ENCODE results near the gene MYH2. TPM values are rescaled to one million over a fixed set of nuclear protein-coding genes. Genes with fewer than 3 reads are reported as not detected.

MYH2 gene
- total and polyA plus RNA-seq, 2 donors (not counting 1 experiment from before 2014, with no cell fraction given): not detected

- Mint-ChIP-seq H3K4me3 (no peak overlapping the region), H3K9me3 (ENCODE audit: insufficient read depth) (no peaks in the 10 kb centered on the region), H3K27me3 (peaks cover 9% of the 10 kb centered on the region), H3K4me1 (no peaks in the 10 kb centered on the region), H3K27ac (no peak overlapping the region)
- TF ChIP-seq EZH2 (IDR thresholded peaks at IDR 0.05; ENCODE audit: borderline replicate concordance, insufficient read depth, low read depth, low read length, poor library complexity, severe bottlenecking) (no peak), CTCF (IDR thresholded peaks at IDR 0.05) (no peak)
- Histone ChIP-seq H3K4me3 (ENCODE audit: control extremely low read depth in 1 of 5, extremely low read depth in 1 of 5, insufficient read depth in 1 of 5, low read depth in 2 of 5, low read length in 4 of 5) (no peak overlapping the region), H3K4me2 (replicated peaks; ENCODE audit: low read depth, low read length, poor library complexity, severe bottlenecking) (no peak overlapping the region), H3K9me3 (ENCODE audit: control extremely low read depth in 1 of 3, control insufficient read depth in 2 of 3, insufficient read depth in 1 of 3, low read length in 2 of 3) (peaks cover 0 to 4% (median 0%) of the 10 kb centered on the region in 3 donors), H3K4me1 (ENCODE audit: control insufficient read depth in 2 of 2, insufficient read depth in 2 of 2, low read length in 2 of 2) (no peaks in the 10 kb centered on the region), H4K20me1 (ENCODE audit: control insufficient read depth, insufficient read depth, low read length, poor library complexity, severe bottlenecking) (no peaks in the 10 kb centered on the region), H3K9ac (ENCODE audit: low read length) (no peak overlapping the region), H3K27me3 (replicated peaks in 1 of 4; ENCODE audit: control extremely low read depth in 1 of 4, control insufficient read depth in 3 of 4, insufficient read depth in 4 of 4, low read length in 3 of 4) (peaks cover 0 to 3% (median 0%) of the 10 kb centered on the region in 4 experiments), H2AFZ (ENCODE audit: insufficient read depth, low read depth, low read length, poor library complexity, severe bottlenecking) (no peak overlapping the region), H3K79me2 (ENCODE audit: control insufficient read depth, insufficient read depth, low read length) (no peaks in the 10 kb centered on the region), H3K36me3 (replicated peaks in 1 of 2; ENCODE audit: control extremely low read depth in 1 of 2, control insufficient read depth in 1 of 2, extremely low read depth in 1 of 2, insufficient read depth in 2 of 2, low read length in 1 of 2) (no peaks in the 10 kb centered on the region), H3K27ac (ENCODE audit: low read length in 2 of 2) (no peak overlapping the region)
- no peak for ATAC-seq (ENCODE audit: low read depth)
- POLR2A ChIA-PET: no interaction called here
- intact Hi-C loops (cut with micrococcal nuclease): loop anchor here (10.0 kb wide), 1 partner anchor 818 kb away; no protein-coding TSS in a partner anchor
- DNase-seq: no peak
- CTCF ChIA-PET: no interaction called here
- WGBS (ENCODE audit: insufficient coverage): 95% methylated on average over 9 of the region's 11 CpGs
These were observed 22.9 kb downstream of the MYH2 start for GRCh38 chr17:10526517-10526916.

GRCh38 chr17:10523064-10523463 lies 26.4 kb downstream of the MYH2 start:
- H3K4me3 Mint-ChIP-seq: no peak overlapping the region
- DNase-seq (no peak), ATAC-seq (ENCODE audit: low read depth) (no peak)
- peaks cover 12% of the 10 kb centered on the region for H3K27me3 Mint-ChIP-seq
- H3K27ac Mint-ChIP-seq: no peak overlapping the region
- H3K9me3 Mint-ChIP-seq (ENCODE audit: insufficient read depth): no peaks in the 10 kb centered on the region
- Histone ChIP-seq H3K4me1 (ENCODE audit: control insufficient read depth in 2 of 2, insufficient read depth in 2 of 2, low read length in 2 of 2) (no peaks in the 10 kb centered on the region), H4K20me1 (ENCODE audit: control insufficient read depth, insufficient read depth, low read length, poor library complexity, severe bottlenecking) (no peaks in the 10 kb centered on the region), H2AFZ (ENCODE audit: insufficient read depth, low read depth, low read length, poor library complexity, severe bottlenecking) (no peak overlapping the region), H3K9ac (ENCODE audit: low read length) (no peak overlapping the region), H3K9me3 (ENCODE audit: control extremely low read depth in 1 of 3, control insufficient read depth in 2 of 3, insufficient read depth in 1 of 3, low read length in 2 of 3) (peaks cover 0 to 6% (median 0%) of the 10 kb centered on the region in 3 donors), H3K4me2 (replicated peaks; ENCODE audit: low read depth, low read length, poor library complexity, severe bottlenecking) (no peak overlapping the region), H3K27ac (ENCODE audit: low read length in 2 of 2) (no peak overlapping the region), H3K27me3 (replicated peaks in 1 of 4; ENCODE audit: control extremely low read depth in 1 of 4, control insufficient read depth in 3 of 4, insufficient read depth in 4 of 4, low read length in 3 of 4) (peaks cover 0 to 3% (median 0%) of the 10 kb centered on the region in 4 experiments), H3K79me2 (ENCODE audit: control insufficient read depth, insufficient read depth, low read length) (no peaks in the 10 kb centered on the region), H3K36me3 (replicated peaks in 1 of 2; ENCODE audit: control extremely low read depth in 1 of 2, control insufficient read depth in 1 of 2, extremely low read depth in 1 of 2, insufficient read depth in 2 of 2, low read length in 1 of 2) (no peaks in the 10 kb centered on the region), H3K4me3 (ENCODE audit: control extremely low read depth in 1 of 5, extremely low read depth in 1 of 5, insufficient read depth in 1 of 5, low read depth in 2 of 5, low read length in 4 of 5) (no peak overlapping the region)
- TF ChIP-seq EZH2 (IDR thresholded peaks at IDR 0.05; ENCODE audit: borderline replicate concordance, insufficient read depth, low read depth, low read length, poor library complexity, severe bottlenecking) (no peak), CTCF (IDR thresholded peaks at IDR 0.05) (no peak)
- CTCF ChIA-PET: no interaction called here
- WGBS (ENCODE audit: insufficient coverage): 96% methylated on average over 7 of the region's 7 CpGs
- intact Hi-C loops (cut with micrococcal nuclease): loop anchor here (10.0 kb wide), 1 partner anchor 822 kb away; no protein-coding TSS in a partner anchor
- POLR2A ChIA-PET: no interaction called here
- H3K4me1 Mint-ChIP-seq: no peaks in the 10 kb centered on the region

All from B cell (primary cell).